ENCODE measurements around the gene NOSTRIN. TPM values are rescaled to one million over a fixed set of nuclear protein-coding genes. Genes with fewer than 3 reads are reported as not detected.

NOSTRIN gene
- total RNA-seq, 1 experiment from 2014 or later, result 0.68 TPM

DNA sequence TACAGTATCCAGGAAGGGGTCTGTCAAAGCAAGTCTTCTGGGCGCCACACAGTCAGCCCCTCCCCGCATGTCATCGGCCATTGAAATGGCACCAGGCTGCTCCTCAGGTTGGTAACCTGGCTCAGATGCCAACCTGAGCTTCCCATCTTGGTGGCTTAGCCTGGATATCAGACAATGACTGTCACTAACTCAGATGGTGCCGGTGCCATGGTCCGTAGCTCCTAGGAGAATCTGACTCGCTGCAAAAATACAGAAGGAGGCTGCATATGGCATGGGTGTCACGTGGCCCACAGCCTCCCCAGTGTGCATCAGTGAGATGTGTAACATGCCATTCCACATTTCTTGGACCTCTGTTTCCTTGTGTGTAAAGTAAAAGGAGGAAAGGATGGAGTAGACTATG is 3.2 kb downstream of the NOSTRIN start:
- BruUV-seq (replicated peaks), result no TSS peak
- no peaks in the 10 kb centered on the region for H3K79me2 ChIP-seq (ENCODE audit: low read depth)
- no peak for TF ChIP-seq CTCF (conservative IDR thresholded peaks at IDR 0.05)
- no peak for TF ChIP-seq EZH2 (IDR thresholded peaks at IDR 0.05; ENCODE audit: low read depth)
- ChIA-PET POLR2A (ENCODE audit: unreplicated experiment) (no interaction called here), CTCF (no interaction called here)
- no peaks in the 10 kb centered on the region for H3K9me2 ChIP-seq (ENCODE audit: insufficient read depth)
- DNase-seq, result no peak
- H3K36me3 ChIP-seq (ENCODE audit: low read depth), result no peaks in the 10 kb centered on the region
- no peak overlapping the region for H3K4me3 ChIP-seq
- H4K20me1 ChIP-seq (ENCODE audit: insufficient read depth), result no peaks in the 10 kb centered on the region
- intact Hi-C loops (cut with micrococcal nuclease; ENCODE audit: unreplicated experiment), result no loop called here
- no peak overlapping the region for H3K27ac ChIP-seq
- H3K4me2 ChIP-seq, result no peak overlapping the region
- no peaks in the 10 kb centered on the region for H3K27me3 ChIP-seq (ENCODE audit: insufficient read depth, low read depth)
- no peak overlapping the region for H2AFZ ChIP-seq
- no peaks in the 10 kb centered on the region for H3F3A ChIP-seq (ENCODE audit: insufficient read depth, low read depth)
- H3K4me1 ChIP-seq (replicated peaks; ENCODE audit: insufficient read depth), result no peaks in the 10 kb centered on the region; the same call in 1 of the 2 replicates
- no peaks in the 10 kb centered on the region for H3K9me3 ChIP-seq (ENCODE audit: insufficient read depth, low read depth)

GRCh38 chr2:168809537-168809936 is 7.1 kb downstream of the NOSTRIN start:
- Histone ChIP-seq H3K4me1 (replicated peaks; ENCODE audit: insufficient read depth) (no peaks in the 10 kb centered on the region), H3K9me2 (ENCODE audit: insufficient read depth) (no peaks in the 10 kb centered on the region), H3K36me3 (ENCODE audit: low read depth) (no peaks in the 10 kb centered on the region), H3K9me3 (ENCODE audit: insufficient read depth, low read depth) (no peaks in the 10 kb centered on the region), H3K4me3 (no peak overlapping the region), H3K79me2 (ENCODE audit: low read depth) (no peaks in the 10 kb centered on the region), H4K20me1 (ENCODE audit: insufficient read depth) (no peaks in the 10 kb centered on the region), H3K27ac (no peak overlapping the region), H2AFZ (no peak overlapping the region), H3K27me3 (ENCODE audit: insufficient read depth, low read depth) (no peaks in the 10 kb centered on the region), H3F3A (ENCODE audit: insufficient read depth, low read depth) (no peaks in the 10 kb centered on the region), H3K4me2 (no peak overlapping the region)
- no TSS peak for BruUV-seq (replicated peaks)
- TF ChIP-seq CTCF (conservative IDR thresholded peaks at IDR 0.05) (no peak), EZH2 (IDR thresholded peaks at IDR 0.05; ENCODE audit: low read depth) (no peak)
- intact Hi-C loops (cut with micrococcal nuclease; ENCODE audit: unreplicated experiment), result no loop called here
- CTCF ChIA-PET, result no interaction called here
- POLR2A ChIA-PET (ENCODE audit: unreplicated experiment), result no interaction called here
- DNase-seq, result no peak

DNA sequence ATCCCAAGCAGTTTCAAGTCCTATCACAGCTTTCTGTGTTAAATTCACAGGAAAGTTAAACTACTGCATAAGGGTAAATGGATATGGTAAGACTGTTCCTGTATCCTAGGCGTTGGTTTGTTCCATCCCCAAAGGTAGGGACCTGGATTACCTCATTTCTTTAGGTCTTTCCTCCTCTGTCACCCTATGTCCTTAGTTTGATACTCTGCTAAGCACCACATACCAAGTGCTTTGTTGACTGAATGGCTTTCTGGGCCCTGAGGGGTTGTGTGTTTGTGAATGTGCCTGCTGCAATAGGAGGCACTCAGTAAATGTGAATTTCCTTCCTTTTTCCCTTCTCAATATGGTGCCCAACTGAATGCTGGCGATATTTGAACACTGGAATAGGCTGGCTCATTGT is 7.8 kb downstream of the NOSTRIN start:
- TF ChIP-seq CTCF (conservative IDR thresholded peaks at IDR 0.05), result no peak
- TF ChIP-seq EZH2 (IDR thresholded peaks at IDR 0.05; ENCODE audit: low read depth), result no peak
- Histone ChIP-seq H3K4me2 (no peak overlapping the region), H3K36me3 (ENCODE audit: low read depth) (no peaks in the 10 kb centered on the region), H3K9me2 (ENCODE audit: insufficient read depth) (no peaks in the 10 kb centered on the region), H3K27me3 (ENCODE audit: insufficient read depth, low read depth) (no peaks in the 10 kb centered on the region), H3K4me3 (no peak overlapping the region), H3K79me2 (ENCODE audit: low read depth) (no peaks in the 10 kb centered on the region), H3K4me1 (replicated peaks; ENCODE audit: insufficient read depth) (no peaks in the 10 kb centered on the region), H3K9me3 (ENCODE audit: insufficient read depth, low read depth) (no peaks in the 10 kb centered on the region), H3F3A (ENCODE audit: insufficient read depth, low read depth) (no peaks in the 10 kb centered on the region), H2AFZ (no peak overlapping the region), H3K27ac (no peak overlapping the region), H4K20me1 (ENCODE audit: insufficient read depth) (no peaks in the 10 kb centered on the region)
- ChIA-PET CTCF (no interaction called here), POLR2A (ENCODE audit: unreplicated experiment) (no interaction called here)
- DNase-seq, result no peak
- intact Hi-C loops (cut with micrococcal nuclease; ENCODE audit: unreplicated experiment), result no loop called here
- no TSS peak for BruUV-seq (replicated peaks)
